Kidney (tissue), 14 donors: ENCODE measurements around the gene ECHDC3. TPM values are rescaled to one million over a fixed set of nuclear protein-coding genes. Genes with fewer than 3 reads are reported as not detected.

Experiments
- DNase-seq, 5 donors: peaks; one replicate each; pipeline ENCODE4 v3.0.0-alpha.2; 2013 to 2020
- FAIRE-seq: peaks from 2 replicates; lab custom pipeline; 2012; peaks lifted over from hg19 to GRCh38; lab: Jason Lieb, UNC
- H3K27ac ChIP-seq, 2 donors: one replicate each; pipeline ENCODE4 v1.7.0; 2013; ENCODE audit warnings: low read depth in 2 of 2, low read length in 2 of 2, inconsistent platforms in 1 of 2
- H3K27me3 ChIP-seq: one replicate; pipeline ENCODE4 v1.7.1; 2013; ENCODE audit warnings: low read length, inconsistent platforms; ENCODE audit not compliant: control insufficient read depth, insufficient read depth
- H3K36me3 ChIP-seq, 3 donors: one replicate each; pipeline versions ENCODE4 v1.7.0 to v1.7.1; 2013; ENCODE audit warnings: low read length in 3 of 3, control low read depth in 1 of 3, inconsistent platforms in 1 of 3; ENCODE audit not compliant: insufficient read depth in 3 of 3, control insufficient read depth in 2 of 3
- H3K4me1 ChIP-seq, 3 donors: one replicate each; pipeline versions ENCODE4 v1.7.0 to v1.7.1; 2013; ENCODE audit warnings: low read length in 3 of 3, inconsistent platforms in 1 of 3, low read depth in 1 of 3; ENCODE audit not compliant: control insufficient read depth in 2 of 3, insufficient read depth in 2 of 3
- H3K4me3 ChIP-seq, 3 donors: one replicate each; pipeline versions ENCODE4 v1.7.0 to v1.8.1; 2013; ENCODE audit warnings: low read length in 3 of 3, control low read depth in 1 of 3, inconsistent platforms in 1 of 3
- H3K9ac ChIP-seq, 3 donors: one replicate each; pipeline versions ENCODE4 v1.7.0 to v1.7.1; 2013; ENCODE audit warnings: low read length in 3 of 3, control low read depth in 1 of 3, inconsistent platforms in 1 of 3
- H3K9me3 ChIP-seq, 3 donors: one replicate each; pipeline versions ENCODE4 v1.7.0 to v1.7.1; 2013; ENCODE audit warnings: low read length in 3 of 3, control low read depth in 1 of 3, inconsistent platforms in 1 of 3; ENCODE audit not compliant: control insufficient read depth in 2 of 3, insufficient read depth in 1 of 3
- intact Hi-C: fragments of 100-400 bp; cut with DNase I; formaldehyde crosslinking; loops from one replicate; pipeline ENCODE4 v1.11.1; 2022
- polyA plus RNA-seq: library from polyadenylated mRNA; stranded (reverse); fragments of 350-450 nt; fragmentation: Illumina TruSeq; extraction: RNeasy Lipid Tissue Mini Kit (QIAGEN cat#74804); gene quantifications from one replicate; pipeline ENCODE4 v1.2.3, GENCODE V29; 2014; ENCODE audit warnings: low read depth, low replicate concordance; ENCODE audit not compliant: insufficient read depth
- total RNA-seq: library from RNA; stranded (reverse); fragmentation: NEBNext Ultra II Directional; extraction: Animal tissue kit (Norgen Biotek cat#: 25700); gene quantifications from one replicate; pipeline ENCODE4 v1.2.1, GENCODE V29; 2021
- TF ChIP-seq, protein P1 (sequence below): IDR thresholded peaks from 3 replicates; pipeline ENCODE4 v1.5.1; 2012; ENCODE audit warnings: mild to moderate bottlenecking, moderate library complexity, borderline replicate concordance; ENCODE audit not compliant: insufficient read depth; ENCODE audit errors: extremely low read depth
- donor health status: control.
- donor health status: control.
- donor health status: control.
- donor health status: control.
- donor health status: control.
- donor health status: DM: yes; HTN: yes; CAD: no.
- donor health status: Normal renal cell carcinoma (clear cell type).

ECHDC3 gene
- total and polyA plus RNA-seq, 2 donors from 2014 or later = 32.4 to 132 TPM

DNA sequence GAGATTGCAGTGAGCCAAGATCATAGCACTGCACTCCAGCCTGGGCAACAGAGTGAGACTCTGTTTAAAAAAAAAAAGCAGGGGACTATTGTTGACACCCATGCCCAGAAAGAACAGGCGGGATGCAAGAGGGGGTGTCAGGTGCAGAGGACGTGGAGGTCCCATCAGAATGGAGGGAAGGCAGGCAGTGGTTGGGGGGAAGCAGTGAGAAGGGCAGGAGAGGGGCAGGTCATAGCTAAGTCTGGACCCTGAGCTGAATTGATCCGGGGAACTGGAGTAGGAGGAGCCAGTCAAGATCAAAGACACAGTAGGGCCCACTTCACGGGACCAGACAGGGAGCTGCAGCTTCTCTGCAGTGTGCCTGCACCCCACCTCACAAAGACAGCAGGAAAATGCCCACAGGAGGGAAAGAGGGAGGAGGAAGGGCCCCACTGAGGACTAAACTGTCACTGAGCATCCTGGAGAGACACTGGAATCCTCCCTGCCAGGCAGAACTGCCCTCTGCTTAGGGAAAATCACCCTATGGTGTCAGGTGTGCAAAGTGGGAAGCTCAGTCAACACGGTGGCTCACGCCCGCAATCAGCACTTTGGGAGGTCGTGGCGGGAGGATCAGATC is 27.3 kb upstream of the ECHDC3 start:
- intact Hi-C loops = no loop called here
- Histone ChIP-seq H3K36me3 (no peaks in the 10 kb centered on the region), H3K4me3 (no peak overlapping the region), H3K4me1 (no peaks in the 10 kb centered on the region), H3K27me3 (no peaks in the 10 kb centered on the region), H3K9me3 (no peaks in the 10 kb centered on the region), H3K9ac (no peak overlapping the region), H3K27ac (no peak overlapping the region)
- no peak for FAIRE-seq
- no peak for DNase-seq
- TF ChIP-seq, protein P1, sequence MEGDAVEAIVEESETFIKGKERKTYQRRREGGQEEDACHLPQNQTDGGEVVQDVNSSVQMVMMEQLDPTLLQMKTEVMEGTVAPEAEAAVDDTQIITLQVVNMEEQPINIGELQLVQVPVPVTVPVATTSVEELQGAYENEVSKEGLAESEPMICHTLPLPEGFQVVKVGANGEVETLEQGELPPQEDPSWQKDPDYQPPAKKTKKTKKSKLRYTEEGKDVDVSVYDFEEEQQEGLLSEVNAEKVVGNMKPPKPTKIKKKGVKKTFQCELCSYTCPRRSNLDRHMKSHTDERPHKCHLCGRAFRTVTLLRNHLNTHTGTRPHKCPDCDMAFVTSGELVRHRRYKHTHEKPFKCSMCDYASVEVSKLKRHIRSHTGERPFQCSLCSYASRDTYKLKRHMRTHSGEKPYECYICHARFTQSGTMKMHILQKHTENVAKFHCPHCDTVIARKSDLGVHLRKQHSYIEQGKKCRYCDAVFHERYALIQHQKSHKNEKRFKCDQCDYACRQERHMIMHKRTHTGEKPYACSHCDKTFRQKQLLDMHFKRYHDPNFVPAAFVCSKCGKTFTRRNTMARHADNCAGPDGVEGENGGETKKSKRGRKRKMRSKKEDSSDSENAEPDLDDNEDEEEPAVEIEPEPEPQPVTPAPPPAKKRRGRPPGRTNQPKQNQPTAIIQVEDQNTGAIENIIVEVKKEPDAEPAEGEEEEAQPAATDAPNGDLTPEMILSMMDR = no peak

DNA sequence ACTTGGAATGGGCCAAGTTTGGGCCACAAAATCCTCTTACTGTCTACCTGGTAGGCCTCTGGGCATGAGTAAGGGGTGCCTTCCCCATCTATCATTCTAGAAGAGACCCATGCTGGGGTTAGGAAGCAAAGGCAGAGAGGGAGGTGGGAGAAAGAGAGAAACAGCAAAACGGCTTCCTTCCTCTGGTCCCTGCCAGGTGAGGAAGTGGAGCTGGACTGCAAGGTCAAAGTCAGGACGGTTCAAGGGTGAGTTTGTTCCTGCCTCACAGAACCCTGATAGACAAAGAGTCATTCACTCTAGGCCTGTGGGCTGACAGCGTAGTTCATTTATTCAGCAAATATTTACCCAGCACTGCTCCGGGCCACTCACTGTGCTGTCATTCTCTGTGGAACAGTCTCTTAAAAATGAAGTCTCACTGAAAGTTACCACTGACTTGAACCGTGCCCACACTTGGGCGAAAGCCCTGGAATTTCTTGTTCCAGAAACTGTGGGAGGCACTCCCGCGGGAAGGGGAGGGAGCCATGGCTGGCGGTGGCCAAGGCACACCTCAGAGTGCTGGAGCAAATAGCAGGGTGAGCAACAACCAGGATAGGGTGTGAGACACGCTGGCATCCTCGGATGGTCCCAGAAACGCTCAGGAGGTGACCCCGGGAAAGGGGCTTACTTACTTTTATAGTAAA is 26.2 kb upstream of the ECHDC3 start:
- H3K27ac ChIP-seq = no peak overlapping the region
- DNase-seq (no peak), FAIRE-seq (no peak)
- no peaks in the 10 kb centered on the region for H3K4me1 ChIP-seq
- no peaks in the 10 kb centered on the region for H3K9me3 ChIP-seq
- no peaks in the 10 kb centered on the region for H3K27me3 ChIP-seq
- H3K9ac ChIP-seq = no peak overlapping the region
- TF ChIP-seq, protein P1 = no peak
- H3K4me3 ChIP-seq = no peak overlapping the region
- no peaks in the 10 kb centered on the region for H3K36me3 ChIP-seq
- intact Hi-C loops = no loop called here

DNA sequence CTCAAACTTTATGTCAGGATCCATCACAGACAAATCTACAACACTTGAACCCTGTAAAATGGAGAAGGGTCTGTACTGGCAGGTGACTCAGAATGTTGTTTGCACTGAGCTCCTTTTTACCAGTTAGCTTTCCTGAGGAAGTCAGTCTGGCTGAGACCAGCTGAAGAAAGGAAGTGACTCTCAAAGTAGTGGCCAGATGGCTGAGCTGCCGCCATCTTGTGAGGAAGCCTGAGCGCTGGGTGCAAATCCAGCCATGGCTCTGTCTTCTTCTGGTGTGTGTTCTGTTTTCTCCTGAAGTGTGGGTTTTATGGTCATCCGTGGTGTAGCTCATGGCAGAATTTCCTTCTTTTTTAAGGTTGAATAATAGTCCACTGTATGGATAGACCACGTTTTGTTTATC is 25.5 kb upstream of the ECHDC3 start:
- DNase-seq (no peak), FAIRE-seq (no peak)
- no peak overlapping the region for H3K27ac ChIP-seq
- intact Hi-C loops = no loop called here
- TF ChIP-seq, protein P1 = no peak
- no peaks in the 10 kb centered on the region for H3K9me3 ChIP-seq
- H3K9ac ChIP-seq = no peak overlapping the region
- H3K4me3 ChIP-seq = no peak overlapping the region
- no peaks in the 10 kb centered on the region for H3K36me3 ChIP-seq
- H3K4me1 ChIP-seq = no peaks in the 10 kb centered on the region
- no peaks in the 10 kb centered on the region for H3K27me3 ChIP-seq
